ENCODE results near the gene ADRA2B.

Gene ADRA2B

GRCh38 chr2:96137321-96138178, 21.2 kb upstream of the ADRA2B start:
- no peak for DNase-seq (ENCODE audit: low read depth in 2 of 2)

- no peak for DNase-seq (ENCODE audit: low read depth in 2 of 2)
Observed at GRCh38 chr2:96136129-96136720, 19.9 kb upstream of the ADRA2B start.

- no peak for DNase-seq (ENCODE audit: low read depth in 2 of 2)
Observed at GRCh38 chr2:96135621-96136020, 19.2 kb upstream of the ADRA2B start.

- no peak for DNase-seq (ENCODE audit: low read depth in 2 of 2)
Observed at GRCh38 chr2:96135171-96135570, 18.8 kb upstream of the ADRA2B start.

GRCh38 chr2:96134421-96134820, 18.1 kb upstream of the ADRA2B start:
- DNase-seq (ENCODE audit: low read depth in 2 of 2), result no peak

GRCh38 chr2:96131813-96132745, 15.7 kb upstream of the ADRA2B start:
- DNase-seq (ENCODE audit: low read depth in 2 of 2), result no peak

- no peak for DNase-seq (ENCODE audit: low read depth in 2 of 2)
Observed at GRCh38 chr2:96131152-96131812, 14.9 kb upstream of the ADRA2B start.

GRCh38 chr2:96130483-96130882, 14.1 kb upstream of the ADRA2B start:
- DNase-seq (ENCODE audit: low read depth in 2 of 2), result no peak

GRCh38 chr2:96129528-96130120, 13.3 kb upstream of the ADRA2B start:
- DNase-seq (ENCODE audit: low read depth in 2 of 2), result no peak

- DNase-seq (ENCODE audit: low read depth in 2 of 2), result no peak
Observed at GRCh38 chr2:96128456-96128855, 12.1 kb upstream of the ADRA2B start.

GRCh38 chr2:96124406-96125265, 8.3 kb upstream of the ADRA2B start:
- no peak for DNase-seq (ENCODE audit: low read depth in 2 of 2)

- no peak for DNase-seq (ENCODE audit: low read depth in 2 of 2)
Observed at GRCh38 chr2:96123936-96124335, 7.6 kb upstream of the ADRA2B start.

- no peak for DNase-seq (ENCODE audit: low read depth in 2 of 2)
Observed at GRCh38 chr2:96123290-96123689, 6.9 kb upstream of the ADRA2B start.

- no peak for DNase-seq (ENCODE audit: low read depth in 2 of 2)
Observed at GRCh38 chr2:96122391-96122790, 6.0 kb upstream of the ADRA2B start.

GRCh38 chr2:96121414-96121813, 5.0 kb upstream of the ADRA2B start:
- DNase-seq (ENCODE audit: low read depth in 2 of 2), result no peak

GRCh38 chr2:96120991-96121390, 4.6 kb upstream of the ADRA2B start:
- DNase-seq (ENCODE audit: low read depth in 2 of 2), result no peak

GRCh38 chr2:96120091-96120720, 3.8 kb upstream of the ADRA2B start:
- no peak for DNase-seq (ENCODE audit: low read depth in 2 of 2)

- no peak for DNase-seq (ENCODE audit: low read depth in 2 of 2)
Observed at GRCh38 chr2:96119389-96119751, 3.0 kb upstream of the ADRA2B start.

- no peak for DNase-seq (ENCODE audit: low read depth in 2 of 2)
Observed at GRCh38 chr2:96118698-96119388, 2.5 kb upstream of the ADRA2B start.

Data from stimulated activated CD4-positive, alpha-beta T cell treated with anti-CD3 and anti-CD28 coated beads, Interleukin-4, amount 100 ng/mL, for 48 hours (primary cell).